Measurements from ENCODE around the gene MDFIC. TPM values are rescaled to one million over a fixed set of nuclear protein-coding genes. Genes with fewer than 3 reads are reported as not detected.

The MDFIC gene
- total and polyA plus RNA-seq, 2 experiments from 2014 or later = 3.0 to 5.2 TPM

DNA sequence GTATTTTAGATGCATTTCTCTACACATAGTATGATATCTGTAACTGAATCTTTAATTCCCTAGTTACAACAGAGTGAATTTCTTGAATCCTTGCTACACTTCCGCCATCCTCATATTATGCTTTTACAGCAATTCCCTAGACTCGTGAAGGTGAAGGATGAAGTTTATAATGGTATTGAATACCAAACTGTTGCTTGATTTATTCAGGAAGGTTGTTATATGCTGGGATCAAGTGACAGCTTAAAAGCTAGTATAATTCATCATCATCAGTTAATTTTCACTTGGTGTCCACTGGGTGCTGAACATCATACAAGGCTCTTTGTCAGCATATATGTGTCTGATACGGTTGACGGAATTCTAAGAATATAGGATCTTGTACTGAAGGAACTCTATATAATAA, 47.2 kb downstream of the MDFIC start:
- ATAC-seq (no peak), DNase-seq (ENCODE audit: low spot score) (no peak)
- no peaks in the 10 kb centered on the region for H3K79me2 ChIP-seq (replicated peaks; ENCODE audit: insufficient read depth)
- no peaks in the 10 kb centered on the region for H3F3A ChIP-seq (replicated peaks; ENCODE audit: low read depth)
- peaks cover 15% of the 10 kb centered on the region for H3K4me1 ChIP-seq (ENCODE audit: insufficient read depth)
- H3K27ac ChIP-seq (ENCODE audit: low read depth) = no peak overlapping the region
- H3K36me3 ChIP-seq (ENCODE audit: insufficient read depth) = no peaks in the 10 kb centered on the region
- TF ChIP-seq CREB1 (CRISPR knock-in tag; IDR thresholded peaks at IDR 0.05; ENCODE audit: low read depth) (no peak), ZNF114 (CRISPR knock-in tag; IDR thresholded peaks at IDR 0.05) (no peak), STAT1 (IDR thresholded peaks at IDR 0.05; ENCODE audit: unreplicated experiment) (no peak), JUNB (IDR thresholded peaks at IDR 0.05; ENCODE audit: unreplicated experiment) (no peak), EZH2phosphoT487 (IDR thresholded peaks at IDR 0.05; ENCODE audit: unreplicated experiment) (no peak), ZNF331 (CRISPR knock-in tag; IDR thresholded peaks at IDR 0.05; ENCODE audit: low read depth) (no peak), EZH2 (IDR thresholded peaks at IDR 0.05; ENCODE audit: low read depth, unreplicated experiment) (no peak), NANOG (IDR thresholded peaks at IDR 0.05; ENCODE audit: borderline replicate concordance) (no peak), POLR2AphosphoS5 (IDR thresholded peaks at IDR 0.05; ENCODE audit: low read depth) (no peak)
- TF ChIP-seq, protein P1, sequence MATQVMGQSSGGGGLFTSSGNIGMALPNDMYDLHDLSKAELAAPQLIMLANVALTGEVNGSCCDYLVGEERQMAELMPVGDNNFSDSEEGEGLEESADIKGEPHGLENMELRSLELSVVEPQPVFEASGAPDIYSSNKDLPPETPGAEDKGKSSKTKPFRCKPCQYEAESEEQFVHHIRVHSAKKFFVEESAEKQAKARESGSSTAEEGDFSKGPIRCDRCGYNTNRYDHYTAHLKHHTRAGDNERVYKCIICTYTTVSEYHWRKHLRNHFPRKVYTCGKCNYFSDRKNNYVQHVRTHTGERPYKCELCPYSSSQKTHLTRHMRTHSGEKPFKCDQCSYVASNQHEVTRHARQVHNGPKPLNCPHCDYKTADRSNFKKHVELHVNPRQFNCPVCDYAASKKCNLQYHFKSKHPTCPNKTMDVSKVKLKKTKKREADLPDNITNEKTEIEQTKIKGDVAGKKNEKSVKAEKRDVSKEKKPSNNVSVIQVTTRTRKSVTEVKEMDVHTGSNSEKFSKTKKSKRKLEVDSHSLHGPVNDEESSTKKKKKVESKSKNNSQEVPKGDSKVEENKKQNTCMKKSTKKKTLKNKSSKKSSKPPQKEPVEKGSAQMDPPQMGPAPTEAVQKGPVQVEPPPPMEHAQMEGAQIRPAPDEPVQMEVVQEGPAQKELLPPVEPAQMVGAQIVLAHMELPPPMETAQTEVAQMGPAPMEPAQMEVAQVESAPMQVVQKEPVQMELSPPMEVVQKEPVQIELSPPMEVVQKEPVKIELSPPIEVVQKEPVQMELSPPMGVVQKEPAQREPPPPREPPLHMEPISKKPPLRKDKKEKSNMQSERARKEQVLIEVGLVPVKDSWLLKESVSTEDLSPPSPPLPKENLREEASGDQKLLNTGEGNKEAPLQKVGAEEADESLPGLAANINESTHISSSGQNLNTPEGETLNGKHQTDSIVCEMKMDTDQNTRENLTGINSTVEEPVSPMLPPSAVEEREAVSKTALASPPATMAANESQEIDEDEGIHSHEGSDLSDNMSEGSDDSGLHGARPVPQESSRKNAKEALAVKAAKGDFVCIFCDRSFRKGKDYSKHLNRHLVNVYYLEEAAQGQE (IDR thresholded peaks at IDR 0.05; ENCODE audit: unreplicated experiment) = no peak
- TF ChIP-seq, protein P2, sequence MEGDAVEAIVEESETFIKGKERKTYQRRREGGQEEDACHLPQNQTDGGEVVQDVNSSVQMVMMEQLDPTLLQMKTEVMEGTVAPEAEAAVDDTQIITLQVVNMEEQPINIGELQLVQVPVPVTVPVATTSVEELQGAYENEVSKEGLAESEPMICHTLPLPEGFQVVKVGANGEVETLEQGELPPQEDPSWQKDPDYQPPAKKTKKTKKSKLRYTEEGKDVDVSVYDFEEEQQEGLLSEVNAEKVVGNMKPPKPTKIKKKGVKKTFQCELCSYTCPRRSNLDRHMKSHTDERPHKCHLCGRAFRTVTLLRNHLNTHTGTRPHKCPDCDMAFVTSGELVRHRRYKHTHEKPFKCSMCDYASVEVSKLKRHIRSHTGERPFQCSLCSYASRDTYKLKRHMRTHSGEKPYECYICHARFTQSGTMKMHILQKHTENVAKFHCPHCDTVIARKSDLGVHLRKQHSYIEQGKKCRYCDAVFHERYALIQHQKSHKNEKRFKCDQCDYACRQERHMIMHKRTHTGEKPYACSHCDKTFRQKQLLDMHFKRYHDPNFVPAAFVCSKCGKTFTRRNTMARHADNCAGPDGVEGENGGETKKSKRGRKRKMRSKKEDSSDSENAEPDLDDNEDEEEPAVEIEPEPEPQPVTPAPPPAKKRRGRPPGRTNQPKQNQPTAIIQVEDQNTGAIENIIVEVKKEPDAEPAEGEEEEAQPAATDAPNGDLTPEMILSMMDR (conservative IDR thresholded peaks at IDR 0.05; ENCODE audit: low read depth in 2 of 2) = no peak
- TF ChIP-seq, protein P3, sequence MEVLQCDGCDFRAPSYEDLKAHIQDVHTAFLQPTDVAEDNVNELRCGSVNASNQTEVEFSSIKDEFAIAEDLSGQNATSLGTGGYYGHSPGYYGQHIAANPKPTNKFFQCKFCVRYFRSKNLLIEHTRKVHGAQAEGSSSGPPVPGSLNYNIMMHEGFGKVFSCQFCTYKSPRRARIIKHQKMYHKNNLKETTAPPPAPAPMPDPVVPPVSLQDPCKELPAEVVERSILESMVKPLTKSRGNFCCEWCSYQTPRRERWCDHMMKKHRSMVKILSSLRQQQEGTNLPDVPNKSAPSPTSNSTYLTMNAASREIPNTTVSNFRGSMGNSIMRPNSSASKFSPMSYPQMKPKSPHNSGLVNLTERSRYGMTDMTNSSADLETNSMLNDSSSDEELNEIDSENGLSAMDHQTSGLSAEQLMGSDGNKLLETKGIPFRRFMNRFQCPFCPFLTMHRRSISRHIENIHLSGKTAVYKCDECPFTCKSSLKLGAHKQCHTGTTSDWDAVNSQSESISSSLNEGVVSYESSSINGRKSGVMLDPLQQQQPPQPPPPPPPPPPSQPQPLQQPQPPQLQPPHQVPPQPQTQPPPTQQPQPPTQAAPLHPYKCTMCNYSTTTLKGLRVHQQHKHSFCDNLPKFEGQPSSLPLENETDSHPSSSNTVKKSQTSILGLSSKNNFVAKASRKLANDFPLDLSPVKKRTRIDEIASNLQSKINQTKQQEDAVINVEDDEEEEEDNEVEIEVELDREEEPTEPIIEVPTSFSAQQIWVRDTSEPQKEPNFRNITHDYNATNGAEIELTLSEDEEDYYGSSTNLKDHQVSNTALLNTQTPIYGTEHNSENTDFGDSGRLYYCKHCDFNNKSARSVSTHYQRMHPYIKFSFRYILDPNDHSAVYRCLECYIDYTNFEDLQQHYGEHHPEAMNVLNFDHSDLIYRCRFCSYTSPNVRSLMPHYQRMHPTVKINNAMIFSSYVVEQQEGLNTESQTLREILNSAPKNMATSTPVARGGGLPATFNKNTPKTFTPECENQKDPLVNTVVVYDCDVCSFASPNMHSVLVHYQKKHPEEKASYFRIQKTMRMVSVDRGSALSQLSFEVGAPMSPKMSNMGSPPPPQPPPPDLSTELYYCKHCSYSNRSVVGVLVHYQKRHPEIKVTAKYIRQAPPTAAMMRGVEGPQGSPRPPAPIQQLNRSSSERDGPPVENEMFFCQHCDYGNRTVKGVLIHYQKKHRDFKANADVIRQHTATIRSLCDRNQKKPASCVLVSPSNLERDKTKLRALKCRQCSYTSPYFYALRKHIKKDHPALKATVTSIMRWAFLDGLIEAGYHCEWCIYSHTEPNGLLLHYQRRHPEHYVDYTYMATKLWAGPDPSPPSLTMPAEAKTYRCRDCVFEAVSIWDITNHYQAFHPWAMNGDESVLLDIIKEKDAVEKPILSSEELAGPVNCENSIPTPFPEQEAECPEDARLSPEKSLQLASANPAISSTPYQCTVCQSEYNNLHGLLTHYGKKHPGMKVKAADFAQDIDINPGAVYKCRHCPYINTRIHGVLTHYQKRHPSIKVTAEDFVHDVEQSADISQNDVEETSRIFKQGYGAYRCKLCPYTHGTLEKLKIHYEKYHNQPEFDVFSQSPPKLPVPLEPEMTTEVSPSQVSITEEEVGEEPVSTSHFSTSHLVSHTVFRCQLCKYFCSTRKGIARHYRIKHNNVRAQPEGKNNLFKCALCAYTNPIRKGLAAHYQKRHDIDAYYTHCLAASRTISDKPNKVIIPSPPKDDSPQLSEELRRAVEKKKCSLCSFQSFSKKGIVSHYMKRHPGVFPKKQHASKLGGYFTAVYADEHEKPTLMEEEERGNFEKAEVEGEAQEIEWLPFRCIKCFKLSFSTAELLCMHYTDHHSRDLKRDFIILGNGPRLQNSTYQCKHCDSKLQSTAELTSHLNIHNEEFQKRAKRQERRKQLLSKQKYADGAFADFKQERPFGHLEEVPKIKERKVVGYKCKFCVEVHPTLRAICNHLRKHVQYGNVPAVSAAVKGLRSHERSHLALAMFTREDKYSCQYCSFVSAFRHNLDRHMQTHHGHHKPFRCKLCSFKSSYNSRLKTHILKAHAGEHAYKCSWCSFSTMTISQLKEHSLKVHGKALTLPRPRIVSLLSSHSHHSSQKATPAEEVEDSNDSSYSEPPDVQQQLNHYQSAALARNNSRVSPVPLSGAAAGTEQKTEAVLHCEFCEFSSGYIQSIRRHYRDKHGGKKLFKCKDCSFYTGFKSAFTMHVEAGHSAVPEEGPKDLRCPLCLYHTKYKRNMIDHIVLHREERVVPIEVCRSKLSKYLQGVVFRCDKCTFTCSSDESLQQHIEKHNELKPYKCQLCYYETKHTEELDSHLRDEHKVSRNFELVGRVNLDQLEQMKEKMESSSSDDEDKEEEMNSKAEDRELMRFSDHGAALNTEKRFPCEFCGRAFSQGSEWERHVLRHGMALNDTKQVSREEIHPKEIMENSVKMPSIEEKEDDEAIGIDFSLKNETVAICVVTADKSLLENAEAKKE (CRISPR knock-in tag; IDR thresholded peaks at IDR 0.05) = no peak
- TF ChIP-seq, protein P4, sequence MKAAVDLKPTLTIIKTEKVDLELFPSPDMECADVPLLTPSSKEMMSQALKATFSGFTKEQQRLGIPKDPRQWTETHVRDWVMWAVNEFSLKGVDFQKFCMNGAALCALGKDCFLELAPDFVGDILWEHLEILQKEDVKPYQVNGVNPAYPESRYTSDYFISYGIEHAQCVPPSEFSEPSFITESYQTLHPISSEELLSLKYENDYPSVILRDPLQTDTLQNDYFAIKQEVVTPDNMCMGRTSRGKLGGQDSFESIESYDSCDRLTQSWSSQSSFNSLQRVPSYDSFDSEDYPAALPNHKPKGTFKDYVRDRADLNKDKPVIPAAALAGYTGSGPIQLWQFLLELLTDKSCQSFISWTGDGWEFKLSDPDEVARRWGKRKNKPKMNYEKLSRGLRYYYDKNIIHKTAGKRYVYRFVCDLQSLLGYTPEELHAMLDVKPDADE (IDR thresholded peaks at IDR 0.05) = no peak
- H3K4me3 ChIP-seq = no peak overlapping the region
- Mint-ChIP-seq H3K27ac (no peak overlapping the region), H3K27me3 (ENCODE audit: insufficient read depth, low read depth, poor library complexity) (no peaks in the 10 kb centered on the region), H3K36me3 (ENCODE audit: low read depth) (no peaks in the 10 kb centered on the region), H3K9me3 (no peaks in the 10 kb centered on the region), H3K4me3 (no peak overlapping the region), H3K4me1 (peaks cover 27% of the 10 kb centered on the region)
- H2AFZ ChIP-seq = no peak overlapping the region
- no peaks in the 10 kb centered on the region for H3K27me3 ChIP-seq (ENCODE audit: insufficient read depth)
- 0 out of 2 replicates have a peak, but pooled peaks cover 2% of the 10 kb centered on the region for H4K20me1 ChIP-seq (replicated peaks; ENCODE audit: insufficient read depth)
- no peaks in the 10 kb centered on the region for H3K9me2 ChIP-seq (ENCODE audit: insufficient read depth)
- H3K4me2 ChIP-seq = no peak overlapping the region
